Pons (tissue), 1 donor: Measurements from ENCODE around the gene PPP1R1B.

ENCODE experiments used
- DNase-seq: peaks from one replicate; pipeline ENCODE4 v3.0.0-alpha.2; 2016; ENCODE audit warnings: low spot score

Gene PPP1R1B

GRCh38 chr17:39600288-39600996 is 26.3 kb upstream of the PPP1R1B start:
- no peak for DNase-seq

DNA sequence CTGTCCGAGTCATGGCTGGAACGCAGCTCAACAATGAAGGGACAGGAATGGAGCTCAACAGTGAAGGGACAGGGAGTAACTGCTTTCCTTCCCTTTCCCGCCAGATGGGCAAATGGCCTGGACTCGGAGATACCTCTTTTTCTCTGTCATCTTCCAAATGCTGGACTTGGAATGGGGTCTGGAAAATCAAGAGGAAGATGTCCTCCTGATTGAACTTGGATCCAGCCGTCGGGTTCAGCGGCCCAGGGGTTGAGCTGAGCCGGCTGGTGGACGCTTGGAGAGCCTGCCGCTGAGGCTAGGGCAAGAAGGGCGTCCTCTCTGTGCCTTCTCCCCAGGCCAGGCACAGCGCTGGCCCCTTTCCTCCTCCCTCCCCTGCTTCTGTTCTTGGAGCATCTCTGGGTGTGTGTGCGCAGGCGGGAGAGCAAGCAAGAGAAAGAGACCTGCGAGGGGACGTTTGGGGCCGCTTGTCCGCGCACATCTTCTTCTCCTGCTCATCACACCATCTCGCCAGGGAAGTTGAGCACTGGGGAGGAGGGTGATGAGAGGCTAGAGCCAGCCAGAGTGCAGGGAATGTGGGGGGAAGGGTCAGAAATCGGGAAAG is 25.7 kb upstream of the PPP1R1B start:
- DNase-seq = no peak

GRCh38 chr17:39601758-39602532 is 24.8 kb upstream of the PPP1R1B start:
- no peak for DNase-seq

- no peak for DNase-seq
Observed at GRCh38 chr17:39602533-39603303, 24.0 kb upstream of the PPP1R1B start.

DNA sequence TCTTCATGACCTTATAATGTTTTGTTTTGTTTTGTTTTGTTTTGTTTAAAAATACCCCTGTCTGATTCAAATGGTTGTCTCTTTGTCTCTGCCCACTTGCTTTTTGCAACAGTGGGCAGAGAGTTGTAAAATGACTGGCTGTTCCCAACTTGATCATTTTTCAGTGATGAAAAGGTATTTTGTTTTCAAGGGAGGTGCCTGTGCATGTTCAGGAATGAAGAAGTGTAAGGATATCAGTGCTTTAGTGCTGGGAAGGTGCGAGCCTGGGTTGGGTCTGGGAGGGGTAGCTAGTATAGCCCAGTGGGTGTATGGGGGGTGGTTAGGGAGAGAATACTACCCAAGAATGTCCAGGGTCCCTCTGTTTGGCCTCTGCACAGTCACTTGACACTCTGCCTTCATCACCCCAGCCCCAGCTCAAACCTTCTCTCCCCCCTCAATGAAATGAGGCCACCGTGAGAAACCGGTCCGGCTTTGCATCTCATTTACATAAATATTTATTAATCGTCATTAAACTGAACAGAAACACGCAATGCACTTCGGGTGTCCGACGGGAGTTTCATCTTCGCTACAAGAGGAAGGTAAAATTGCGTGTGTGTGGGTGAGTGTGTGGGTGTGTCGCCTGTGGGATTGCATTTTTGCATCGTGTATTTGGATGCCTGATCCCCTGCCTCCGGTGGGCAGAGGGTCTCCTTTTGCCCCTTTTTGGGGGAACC is 23.3 kb upstream of the PPP1R1B start:
- DNase-seq = no peak

- no peak for DNase-seq
Observed at GRCh38 chr17:39604911-39605491, 21.8 kb upstream of the PPP1R1B start.

GRCh38 chr17:39605492-39606433 is 21.0 kb upstream of the PPP1R1B start:
- no peak for DNase-seq

DNA sequence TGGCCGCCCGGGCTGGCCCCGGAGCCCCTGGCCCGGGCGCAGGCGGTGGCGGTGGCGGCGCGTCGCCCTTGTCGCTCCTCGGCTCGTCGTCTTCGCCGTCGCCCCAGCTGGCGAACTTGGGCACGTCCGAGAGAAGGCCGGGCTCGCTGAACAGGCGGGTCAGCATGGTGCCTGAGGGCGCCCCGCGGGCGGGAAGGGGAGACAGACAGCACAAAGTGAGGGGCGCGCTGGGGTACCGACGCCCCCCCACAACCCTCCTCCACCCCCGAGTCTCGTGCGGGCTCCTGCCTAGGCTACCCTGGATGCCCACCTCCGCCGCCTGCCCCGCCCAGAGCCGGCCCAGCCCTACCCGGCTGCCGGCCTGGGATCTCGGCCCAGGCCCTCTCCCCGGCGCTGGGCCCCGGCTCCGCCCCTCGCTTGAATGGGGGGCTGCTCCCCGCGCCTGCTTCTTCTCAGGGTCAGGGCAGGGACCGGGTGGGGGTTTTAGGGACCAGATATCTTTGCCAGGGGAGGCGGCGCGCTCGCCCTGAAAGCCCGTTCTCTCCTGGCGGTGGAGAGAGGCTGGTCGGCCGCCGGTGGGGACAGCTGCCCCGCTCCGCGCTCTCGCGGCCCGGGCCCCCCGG is 20.2 kb upstream of the PPP1R1B start:
- no peak for DNase-seq

GRCh38 chr17:39607057-39607850 is 19.5 kb upstream of the PPP1R1B start:
- no peak for DNase-seq

DNA sequence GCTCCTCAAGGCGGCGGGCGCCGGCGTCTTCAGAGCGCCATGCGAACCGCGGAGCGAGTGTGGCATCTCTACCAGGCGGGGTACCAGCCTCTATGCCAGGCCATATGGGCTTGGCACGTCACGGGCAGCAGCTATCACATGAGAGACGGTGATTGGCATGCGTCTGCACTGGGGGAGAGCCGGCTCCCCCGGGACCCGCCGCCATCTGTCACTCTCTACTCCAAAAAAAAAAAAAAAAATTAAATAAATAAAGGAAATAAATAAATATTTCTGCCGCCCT is 19.0 kb upstream of the PPP1R1B start, which contains the start of gene NEUROD2:
Gene NEUROD2 (minus strand): TSS at position 70 of the 280 bp plus-strand sequence. CDS start 1,321 bp downstream, outside the sequence.
- no peak for DNase-seq

DNA sequence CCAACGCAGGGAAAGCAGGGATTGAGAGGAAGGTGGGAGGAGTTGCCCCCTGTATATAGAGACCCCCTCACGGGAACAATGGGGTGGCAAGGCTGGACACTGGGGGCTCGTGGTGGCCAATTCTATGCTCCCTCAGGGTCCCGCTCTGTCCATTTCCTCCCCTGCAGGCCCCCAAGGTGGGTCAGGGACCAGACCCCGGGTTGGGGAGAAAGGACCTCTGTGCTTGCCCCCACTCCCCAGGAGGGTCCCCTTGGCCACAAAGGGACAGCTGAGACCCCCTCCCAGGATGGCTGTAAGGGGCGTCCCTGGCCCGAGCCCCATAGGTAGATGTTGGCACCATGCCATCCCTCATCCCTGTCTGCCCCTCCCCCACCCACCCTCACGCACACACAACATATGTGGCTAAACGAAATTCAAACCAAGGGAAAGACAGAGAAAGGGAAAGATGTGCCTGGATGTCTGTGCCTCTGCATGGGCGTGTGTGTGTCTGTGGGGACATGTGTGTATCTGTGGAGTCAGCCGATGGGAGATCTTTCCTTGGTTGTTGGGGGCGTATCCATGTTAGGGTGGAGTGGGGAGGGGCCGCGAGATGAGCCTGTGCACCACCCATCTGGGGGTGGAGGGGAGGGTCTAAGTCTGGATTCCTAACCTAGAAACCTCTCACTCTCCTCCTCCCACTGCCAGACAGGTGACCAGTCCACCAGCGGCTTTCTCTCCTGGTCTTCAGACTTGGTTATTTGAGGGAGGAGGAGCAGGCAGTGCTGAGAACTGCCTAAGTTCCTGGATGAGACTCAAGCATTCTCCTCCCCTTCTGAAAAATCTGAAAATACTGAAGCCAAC is 18.4 kb upstream of the PPP1R1B start:
- no peak for DNase-seq

DNA sequence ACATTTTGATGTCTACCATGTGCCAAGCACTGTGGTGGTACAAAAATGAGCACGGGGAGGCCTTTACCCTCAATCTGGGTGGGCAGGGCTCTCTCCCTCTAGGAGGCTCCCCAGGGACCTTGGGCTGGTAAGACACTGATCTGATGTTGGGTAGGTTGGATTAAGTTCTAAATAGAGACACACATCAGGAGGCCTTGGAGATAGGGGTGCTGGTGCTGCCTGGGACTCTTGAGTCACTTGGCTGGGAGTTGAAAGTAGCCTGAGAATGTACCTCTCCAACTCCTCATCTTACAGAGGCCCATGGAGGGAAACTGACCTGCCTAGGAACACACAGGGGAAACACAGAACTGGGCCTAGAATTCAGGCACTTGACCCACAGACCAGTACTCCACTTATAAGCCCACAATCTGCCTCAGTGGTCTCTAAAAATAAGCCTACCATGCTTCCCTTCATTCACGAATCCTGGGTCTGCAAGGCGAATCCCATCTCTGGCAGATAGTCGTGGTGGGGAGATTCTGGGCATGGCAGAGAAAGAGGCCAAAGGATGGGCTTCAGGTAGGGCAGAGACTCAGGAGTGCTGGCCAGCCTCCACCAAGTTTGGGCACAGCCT is 17.2 kb upstream of the PPP1R1B start:
- no peak for DNase-seq

- DNase-seq = no peak
Observed at GRCh38 chr17:39611401-39612112, 15.2 kb upstream of the PPP1R1B start.

DNA sequence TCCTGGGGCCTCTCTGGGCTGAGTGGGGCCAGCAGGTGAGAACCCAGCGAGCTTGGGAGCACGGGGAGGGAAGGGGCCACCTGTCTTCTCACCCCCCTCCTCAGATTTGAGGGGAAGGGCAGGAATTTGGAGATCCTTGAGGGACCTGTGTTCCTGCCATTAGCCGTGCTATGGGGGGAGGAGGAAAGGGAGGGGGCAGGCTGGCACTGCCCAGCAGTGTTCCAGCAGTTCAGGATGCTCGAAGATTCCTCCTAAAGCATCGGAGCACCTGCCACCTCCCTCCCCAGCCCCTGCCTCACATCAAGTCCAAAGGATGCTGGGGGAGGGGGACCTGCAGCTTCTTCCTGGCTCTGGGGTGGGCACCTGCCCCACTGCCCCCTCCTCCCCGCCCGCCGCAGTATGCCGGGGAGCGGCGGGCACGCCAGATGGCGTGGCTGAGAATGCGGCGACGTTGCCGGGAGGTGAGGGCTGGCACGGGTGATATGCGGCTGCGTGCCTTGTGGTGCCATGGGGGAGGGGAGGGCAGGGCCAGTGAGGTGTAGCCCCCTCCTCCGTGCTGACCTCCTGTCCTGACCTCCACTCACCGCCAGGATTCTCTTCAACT is 14.4 kb upstream of the PPP1R1B start:
- DNase-seq = no peak

- DNase-seq = no peak
Observed at GRCh38 chr17:39612935-39613464, 13.8 kb upstream of the PPP1R1B start.

GRCh38 chr17:39614545-39615157 is 12.1 kb upstream of the PPP1R1B start:
- no peak for DNase-seq
